HG03095 (cell line): ENCODE data around the gene STK26.
"Not testable (repeated sequence)": the region's sequence is repeated elsewhere in the genome, so short reads cannot be mapped to it uniquely, and the experiment has no call there.

Experiments
- ATAC-seq: cut with Tn5 transposase; IDR thresholded peaks from one replicate; pipeline ENCODE4 v1.9.1; 2021; ENCODE audit warnings: moderate library complexity; ENCODE audit not compliant: unreplicated experiment

STK26 gene

GRCh38 chrX:132022967-132023895 is at the start of gene STK26:
STK26 (plus strand) TSS chrX:132023302; CDS start chrX:132023618, 316 bp downstream.
- peak; percentile 71 for ATAC-seq

GRCh38 chrX:131975851-131976250 is 47.3 kb upstream of the STK26 start:
- ATAC-seq = no peak

- ATAC-seq = no peak
Observed at GRCh38 chrX:131977619-131978018, 45.5 kb upstream of the STK26 start.

- no peak for ATAC-seq
Observed at GRCh38 chrX:131979116-131979515, 44.0 kb upstream of the STK26 start.

GRCh38 chrX:131985526-131986049 is 37.5 kb upstream of the STK26 start:
- ATAC-seq = no peak

- ATAC-seq = peak; percentile 99
Observed at GRCh38 chrX:131987252-131987651, 35.9 kb upstream of the STK26 start.

GRCh38 chrX:131988236-131988635 is 34.9 kb upstream of the STK26 start:
- no peak for ATAC-seq

GRCh38 chrX:132001127-132001526 is 22.0 kb upstream of the STK26 start:
- ATAC-seq = no peak

GRCh38 chrX:132004728-132005127 is 18.4 kb upstream of the STK26 start:
- no peak for ATAC-seq

GRCh38 chrX:132009350-132009749 is 13.8 kb upstream of the STK26 start:
- ATAC-seq = no peak

GRCh38 chrX:132010213-132010612 is 12.9 kb upstream of the STK26 start:
- not testable (repeated sequence) for ATAC-seq

GRCh38 chrX:132015875-132016274 is 7.2 kb upstream of the STK26 start:
- no peak for ATAC-seq

- ATAC-seq = no peak
Observed at GRCh38 chrX:132016628-132017430, 6.3 kb upstream of the STK26 start.

- ATAC-seq = no peak
Observed at GRCh38 chrX:132017431-132018185, 5.5 kb upstream of the STK26 start.

- ATAC-seq = peak; percentile 20
Observed at GRCh38 chrX:132022198-132022966, 720 bp upstream of the STK26 start.

- ATAC-seq = peak; percentile 57
Observed at GRCh38 chrX:132023896-132024386, 839 bp downstream of the STK26 start.

- no peak for ATAC-seq
Observed at GRCh38 chrX:132025041-132025440, 1.9 kb downstream of the STK26 start.

GRCh38 chrX:132030264-132030663 is 7.2 kb downstream of the STK26 start:
- ATAC-seq = no peak

GRCh38 chrX:132031867-132032266 is 8.8 kb downstream of the STK26 start:
- ATAC-seq = no peak

GRCh38 chrX:132033166-132033565 is 10.1 kb downstream of the STK26 start:
- ATAC-seq = peak; percentile 62
